T1000 (cell line): ENCODE results near the gene LBH.

Source experiments
- DNase-seq: peaks from one replicate; lab custom pipeline; 2025; ENCODE audit warnings: mixed read lengths; lab: John Stamatoyannopoulos, UW

LBH gene

DNA sequence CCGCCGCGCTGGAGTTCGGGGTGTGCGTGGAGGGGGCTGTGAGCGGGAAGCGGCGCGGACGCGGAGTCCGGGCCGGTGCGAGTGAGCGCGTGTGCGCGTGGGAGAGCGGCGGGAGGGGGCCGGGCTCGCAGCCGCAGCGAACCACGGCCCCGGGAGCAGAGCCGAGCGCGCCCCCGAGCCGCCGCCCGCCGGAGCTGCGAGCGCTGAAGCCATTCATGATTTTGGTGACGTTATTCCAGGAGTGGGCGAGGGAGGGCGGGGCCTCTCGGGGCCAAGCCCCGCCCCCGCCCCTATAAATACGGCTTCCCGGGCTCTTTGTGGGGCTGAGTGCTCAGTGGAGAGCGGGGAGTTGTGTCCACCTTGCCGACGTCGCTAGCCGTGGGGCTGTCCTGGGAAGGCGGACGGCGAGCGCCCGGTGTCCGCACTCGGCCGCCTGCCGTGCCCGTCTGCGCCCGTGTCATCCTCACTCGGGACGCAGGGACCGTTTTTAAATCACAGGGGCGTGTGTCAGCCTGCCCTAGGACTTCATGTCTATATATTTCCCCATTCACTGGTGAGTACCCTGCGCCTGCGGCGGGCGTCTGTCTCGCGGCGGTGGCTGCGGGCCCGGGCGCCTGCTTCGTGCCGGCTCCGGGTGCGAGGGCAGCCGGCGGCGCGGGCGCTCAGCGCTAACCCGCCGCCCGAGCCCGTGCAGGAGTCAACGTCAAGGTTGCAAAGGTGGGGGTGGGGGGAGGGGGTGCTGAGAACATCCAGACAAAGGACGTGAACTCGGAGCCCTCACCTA is at the start of gene LBH:
LBH (plus strand) TSS at position 323 of the 784 bp plus-strand sequence; CDS start at position 528, 205 bp downstream.
- peak; percentile 84 for DNase-seq

DNA sequence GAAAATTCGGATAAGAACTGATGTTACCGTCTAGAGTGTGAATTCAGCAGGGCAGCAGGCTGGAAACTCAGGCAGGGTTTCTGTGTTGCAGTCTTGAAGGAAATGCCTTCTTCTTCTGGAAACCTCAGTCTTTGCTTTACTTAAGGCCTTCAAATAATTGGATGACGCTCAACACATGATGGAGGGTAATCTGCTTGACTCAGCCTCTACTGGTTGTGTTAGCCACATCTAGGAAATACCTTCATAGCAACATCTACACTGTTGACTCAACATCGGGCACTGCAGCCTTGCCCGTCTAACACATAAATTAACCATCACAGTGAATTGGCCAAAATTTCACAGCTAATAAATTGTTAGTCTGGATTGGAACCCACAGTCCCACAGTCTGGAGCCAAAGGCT is 47.3 kb upstream of the LBH start:
- no peak for DNase-seq

DNA sequence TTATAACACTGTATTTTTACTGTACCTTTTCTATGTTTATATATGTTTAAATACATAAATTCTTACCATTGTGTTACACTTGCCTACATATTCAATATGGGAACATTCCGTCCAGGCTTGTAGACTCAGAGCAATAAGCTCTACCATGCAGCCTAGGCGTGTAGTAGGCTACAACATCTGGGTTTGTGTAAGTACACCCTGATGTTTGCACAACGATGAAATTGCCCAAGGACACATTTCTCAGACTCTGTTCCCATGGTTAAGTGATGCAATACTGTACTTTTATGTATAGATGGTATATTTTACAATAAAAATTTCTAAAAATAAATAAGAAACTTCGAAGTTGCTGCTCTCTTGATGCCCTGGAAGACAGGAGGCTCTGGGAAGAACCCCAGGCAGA is 46.2 kb upstream of the LBH start:
- DNase-seq: no peak

DNA sequence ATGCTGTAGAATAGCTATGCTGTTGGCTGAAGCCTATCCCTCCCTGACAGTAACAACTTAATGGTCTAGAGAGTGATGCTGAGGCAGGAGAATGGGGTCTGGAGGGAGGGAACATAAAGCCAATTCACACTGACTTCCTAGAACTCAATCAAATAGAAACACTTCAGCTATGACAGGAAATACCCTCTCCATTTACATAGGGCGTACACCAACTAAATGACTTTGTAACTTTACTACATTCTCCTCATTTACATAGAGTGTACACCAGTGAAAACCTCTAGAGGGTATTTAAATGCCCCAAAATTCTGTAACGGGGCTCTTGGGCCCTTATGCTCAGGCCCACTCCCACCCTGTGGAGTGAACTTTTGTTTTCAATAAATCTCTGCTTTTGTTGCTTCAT is 43.0 kb upstream of the LBH start:
- no peak for DNase-seq

DNA sequence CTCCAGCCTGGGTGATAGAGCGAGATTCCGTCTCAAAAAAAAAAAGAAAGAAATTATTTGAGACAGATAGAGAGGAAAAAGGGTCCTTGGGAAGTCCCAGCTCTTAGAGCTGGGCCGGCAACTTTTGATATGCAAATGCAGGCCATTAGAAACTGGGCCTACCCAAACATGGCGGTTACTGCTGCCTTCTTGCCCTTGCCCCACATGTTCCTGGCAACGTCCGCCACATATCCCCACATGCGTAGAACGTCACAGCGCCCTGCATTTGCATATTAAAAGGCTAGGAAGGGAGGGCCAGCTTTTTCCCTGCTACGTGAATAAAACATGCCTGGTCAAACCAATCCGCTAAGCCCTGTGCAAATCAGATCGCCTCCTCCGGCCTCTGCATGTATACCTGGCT is 40.7 kb upstream of the LBH start:
- no peak for DNase-seq

DNA sequence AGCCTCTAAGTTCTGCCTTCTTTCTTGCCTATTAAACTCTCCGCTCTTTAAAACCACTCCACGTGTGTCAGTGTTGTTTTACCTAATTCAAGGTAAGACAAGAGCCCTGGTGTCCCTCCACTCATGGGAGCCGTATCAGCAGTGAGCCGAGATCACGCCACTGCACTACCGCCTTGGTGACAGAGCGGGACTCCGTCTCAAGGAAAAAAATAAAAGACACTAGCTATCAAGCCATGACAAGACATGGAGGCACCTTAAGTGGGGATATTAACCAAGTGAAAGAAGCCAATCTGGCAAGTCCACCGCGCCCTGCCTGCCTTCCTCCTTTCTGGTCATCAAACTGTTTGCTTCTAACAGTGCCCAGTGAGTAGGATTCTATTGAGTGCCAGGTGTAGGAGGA is 40.2 kb upstream of the LBH start:
- DNase-seq: no peak

DNA sequence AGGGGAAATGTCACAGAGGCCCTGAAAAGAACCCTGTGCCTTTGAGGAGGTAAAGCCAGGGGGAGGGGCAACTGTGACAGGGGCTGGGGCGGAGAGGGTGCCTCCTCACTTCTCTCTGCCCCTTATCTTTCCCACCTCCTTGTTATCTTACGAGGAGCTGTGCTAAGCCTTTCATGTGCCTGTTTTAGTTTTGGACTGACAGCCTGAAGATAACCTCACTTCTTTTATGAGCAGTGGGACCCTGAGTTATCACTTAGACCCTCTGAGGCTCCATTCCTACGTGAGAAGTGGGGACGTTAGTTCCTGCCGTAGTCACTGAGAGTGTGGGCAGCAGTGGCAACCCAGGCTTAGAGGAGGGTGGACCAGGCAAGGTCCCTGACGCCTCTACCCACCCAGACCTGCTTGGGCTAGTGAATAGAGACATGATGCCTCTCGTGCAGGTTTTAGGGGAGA is 39.5 kb upstream of the LBH start:
- no peak for DNase-seq

DNA sequence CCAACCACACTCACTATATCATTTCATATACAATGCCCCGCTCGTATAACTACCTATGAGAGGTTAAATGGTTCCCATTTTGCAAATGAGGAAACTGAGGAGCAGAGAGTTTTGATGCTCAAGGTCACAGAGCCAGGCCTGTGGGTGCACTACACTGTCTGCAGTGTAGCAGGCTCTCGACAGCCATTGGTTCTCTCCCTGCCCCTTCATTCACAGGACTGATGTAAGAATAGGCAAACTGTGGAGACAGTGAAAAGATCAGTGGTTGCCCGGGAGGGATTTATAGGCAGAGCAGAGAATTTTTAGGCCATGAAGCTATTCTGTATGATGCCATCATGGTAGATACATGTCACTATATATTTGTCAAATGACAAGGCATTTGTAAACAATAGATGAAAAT is 39.0 kb upstream of the LBH start:
- DNase-seq: no peak

DNA sequence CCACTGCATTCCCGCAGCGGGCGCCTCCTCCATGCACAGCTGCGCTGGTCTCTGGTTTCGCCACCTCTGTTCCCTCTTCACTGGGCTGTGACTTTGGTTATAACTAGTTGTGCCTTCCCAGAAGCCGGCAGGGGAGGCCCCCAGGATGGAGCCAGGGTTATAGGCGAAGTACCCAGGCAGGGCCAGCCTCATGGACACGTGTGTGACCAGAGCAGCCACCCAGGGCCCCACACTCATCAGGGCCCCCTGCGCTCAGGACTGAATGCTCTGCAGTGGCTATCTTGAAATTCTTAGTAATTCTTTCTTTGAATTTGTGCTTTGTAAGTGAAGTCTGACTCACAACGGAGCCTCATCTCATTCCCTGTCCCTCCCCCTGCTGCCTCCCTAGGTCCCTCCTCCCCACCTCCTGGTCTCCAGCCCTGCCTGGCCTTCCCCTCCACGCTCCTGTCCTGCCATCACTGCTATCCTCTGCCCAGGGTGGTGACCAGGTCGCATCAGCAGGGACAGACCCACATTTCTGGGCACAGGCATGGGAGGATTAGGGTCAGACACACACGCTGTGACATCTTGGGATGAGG is 38.1 kb upstream of the LBH start:
- DNase-seq: no peak

DNA sequence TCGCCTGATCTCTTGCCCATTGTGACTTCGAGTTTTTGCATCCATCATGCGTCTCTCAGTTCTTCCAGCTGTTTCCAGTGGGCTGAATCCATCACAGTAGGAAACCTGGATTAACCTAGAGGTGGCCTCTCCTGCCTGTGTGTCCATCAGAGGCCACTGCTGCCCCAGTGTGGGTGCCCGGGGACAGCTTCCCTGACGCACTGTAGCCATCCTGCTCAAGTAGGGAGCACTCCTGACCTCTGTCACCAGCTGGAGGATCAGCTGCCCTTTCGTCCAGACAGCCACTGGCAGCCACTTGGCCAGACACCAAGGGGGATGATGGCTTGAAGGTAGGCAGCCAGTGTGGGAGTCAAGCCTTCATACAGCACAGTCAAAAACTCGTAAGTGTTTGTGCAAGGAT is 36.9 kb upstream of the LBH start:
- DNase-seq: no peak

DNA sequence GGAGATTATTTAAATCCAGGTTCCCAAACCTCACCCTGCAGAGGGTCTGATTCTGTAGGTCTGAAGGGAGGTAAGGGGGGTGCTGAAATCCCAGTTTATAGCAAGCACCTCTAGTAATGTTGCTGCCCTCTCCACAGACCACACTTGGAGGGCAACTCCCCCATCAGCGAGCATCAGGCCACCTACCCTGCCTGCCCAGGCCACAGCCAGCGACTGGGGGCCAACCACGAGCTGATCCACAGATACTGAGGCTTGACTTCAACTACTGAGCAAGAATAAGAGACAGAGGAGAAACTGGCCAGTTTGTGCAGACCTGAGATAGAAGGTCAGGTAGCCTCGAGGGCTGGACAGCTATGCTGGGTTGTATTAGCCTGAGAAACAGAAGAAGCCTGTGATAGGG is 36.3 kb upstream of the LBH start:
- no peak for DNase-seq

DNA sequence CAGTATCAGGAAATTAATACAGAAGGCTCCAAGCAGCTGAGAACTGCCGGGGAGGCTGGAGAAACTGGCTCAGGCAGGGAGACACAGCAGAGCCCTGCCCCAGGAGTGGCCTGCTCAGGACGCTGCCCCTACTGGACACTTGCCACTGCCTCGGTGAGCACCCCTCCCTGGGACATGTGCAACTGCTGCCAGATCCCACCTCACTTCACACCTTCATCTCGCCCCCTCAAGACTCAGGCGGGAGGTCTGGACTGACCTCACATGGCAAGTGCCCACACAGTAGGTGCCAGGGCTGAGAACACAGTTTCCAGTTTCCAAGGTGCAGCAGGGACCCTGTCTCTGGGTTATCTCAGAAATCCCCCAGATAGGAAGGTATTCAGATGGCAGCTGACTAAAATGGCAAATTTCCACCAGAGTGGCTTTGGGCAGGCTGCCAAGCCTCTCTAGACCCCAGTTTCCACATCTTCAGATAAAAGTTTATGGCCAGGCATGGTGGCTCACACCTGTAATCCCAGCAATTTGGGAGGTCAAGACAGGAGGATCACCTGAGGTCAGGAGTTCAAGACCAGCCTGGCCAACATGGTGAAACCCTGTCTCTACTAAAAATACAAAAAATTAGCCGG is 33.7 kb upstream of the LBH start:
- no peak for DNase-seq

DNA sequence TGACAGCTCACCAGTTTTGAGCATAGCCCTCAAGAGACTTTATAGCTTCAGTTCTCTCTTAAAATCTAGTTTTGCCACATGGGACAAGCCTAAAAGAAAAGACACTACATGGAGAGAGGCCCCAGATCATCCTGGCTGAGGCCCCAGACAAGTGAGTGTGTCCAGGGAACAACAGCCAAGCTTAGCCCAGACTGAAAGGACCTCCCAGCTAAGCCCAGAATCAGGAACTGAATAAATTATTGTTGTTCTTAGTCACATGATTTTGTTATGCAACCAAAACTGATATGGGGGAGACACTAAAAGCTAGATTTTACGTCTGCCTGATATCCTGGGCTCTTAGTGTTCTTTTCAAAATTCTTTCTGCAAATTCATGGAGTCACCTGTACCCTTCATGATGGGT is 29.3 kb upstream of the LBH start:
- DNase-seq: no peak

DNA sequence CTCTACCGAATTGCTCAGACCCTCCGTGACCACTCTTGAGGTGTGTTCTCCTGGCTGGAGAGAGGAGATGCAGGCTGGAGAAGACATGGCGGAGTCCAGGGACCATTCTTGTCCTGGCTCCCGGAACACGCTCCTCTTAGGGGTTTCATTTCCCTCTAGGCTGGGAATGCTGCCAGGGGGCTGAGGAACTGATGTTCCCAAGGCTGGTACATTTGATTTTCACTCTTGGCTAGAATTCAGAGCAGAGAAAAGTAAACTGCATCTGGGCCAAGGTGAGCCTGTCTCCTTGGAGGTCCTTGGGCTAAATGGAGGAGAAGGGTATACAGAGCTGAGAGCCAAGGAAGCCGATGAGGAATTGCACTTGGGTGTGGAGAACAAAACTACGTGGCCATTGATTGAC is 28.2 kb upstream of the LBH start:
- no peak for DNase-seq

DNA sequence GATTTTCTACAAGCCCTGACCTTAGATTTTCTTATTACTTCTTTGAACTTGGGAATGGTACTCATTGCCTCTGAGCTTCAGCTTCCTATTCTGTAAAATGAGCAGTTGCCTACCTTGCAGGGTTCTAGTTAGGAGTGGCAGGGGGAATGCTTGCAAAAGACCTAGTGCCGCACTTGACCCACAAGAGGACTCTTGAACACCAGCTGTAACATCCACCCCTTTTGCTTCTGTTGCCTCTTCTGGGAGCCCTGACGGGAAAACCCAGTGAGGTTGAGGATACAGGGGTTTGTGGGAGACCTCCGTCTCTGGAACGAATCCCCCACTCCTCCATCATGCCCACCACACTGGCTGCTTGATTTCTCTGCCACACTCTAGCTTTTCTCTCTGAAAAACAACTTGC is 27.1 kb upstream of the LBH start:
- no peak for DNase-seq

DNA sequence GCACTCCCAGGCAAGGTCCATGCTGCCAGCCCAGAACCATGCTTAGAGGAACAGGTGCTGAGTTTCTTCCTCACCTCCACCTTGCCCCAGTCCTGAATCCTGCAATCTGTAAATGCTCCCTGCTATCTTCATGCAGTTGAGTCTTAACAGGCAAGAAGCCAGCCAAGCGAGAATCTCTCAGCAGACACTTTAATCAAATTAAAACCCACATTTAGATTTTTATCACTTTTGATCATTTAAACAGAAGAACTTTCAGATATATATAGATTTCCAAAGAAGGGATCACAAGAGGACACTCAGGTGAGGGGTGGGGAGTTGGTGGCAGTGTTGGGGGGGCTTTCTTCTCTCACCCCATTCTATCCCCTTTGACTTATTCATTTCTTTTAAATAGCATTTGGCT is 25.9 kb upstream of the LBH start:
- DNase-seq: no peak

DNA sequence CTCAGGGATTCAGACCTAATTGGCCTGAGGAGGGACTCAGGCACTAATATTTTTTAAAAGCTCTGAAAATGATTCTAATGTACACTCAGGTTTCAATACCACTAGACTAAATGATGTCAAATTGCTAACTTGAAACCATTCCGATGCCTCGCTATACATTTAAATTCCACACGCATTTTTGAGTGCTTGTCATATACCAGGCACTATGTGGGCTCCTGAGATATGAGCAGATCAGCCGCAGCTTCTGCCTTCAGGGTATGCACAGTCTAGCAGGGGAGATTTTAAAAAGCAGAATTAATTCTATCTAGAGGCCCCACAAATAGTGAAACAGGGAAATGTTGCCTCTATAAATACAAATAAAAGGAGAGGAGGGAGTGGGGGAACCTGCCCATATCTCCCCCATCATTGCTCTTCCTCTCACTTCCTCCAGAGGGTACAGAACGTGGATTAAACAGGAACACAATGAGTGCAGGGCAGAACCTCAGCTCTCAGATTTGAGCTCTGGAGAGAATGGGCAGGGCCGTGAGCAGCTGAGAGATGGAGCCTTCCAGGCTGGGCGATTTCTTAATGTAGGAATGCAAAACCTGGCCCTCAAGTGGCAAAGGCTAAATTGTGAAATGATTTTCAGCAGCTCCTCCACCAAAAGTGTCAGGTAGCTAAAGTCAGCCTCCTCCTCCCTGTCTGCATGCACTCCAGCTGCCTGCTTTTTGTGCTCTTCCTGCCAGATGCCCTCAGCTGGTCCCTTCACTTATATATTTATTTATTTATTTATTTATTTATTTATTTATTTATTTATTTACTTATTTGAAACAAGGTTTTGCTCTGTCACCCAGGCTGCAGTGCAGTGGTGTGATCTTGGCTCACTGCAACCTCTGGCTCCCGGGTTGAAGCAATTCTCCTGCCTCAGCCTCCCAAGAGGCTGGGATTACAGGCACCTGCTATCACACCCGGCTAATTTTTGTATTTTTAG is 24.6 kb upstream of the LBH start:
- no peak for DNase-seq

DNA sequence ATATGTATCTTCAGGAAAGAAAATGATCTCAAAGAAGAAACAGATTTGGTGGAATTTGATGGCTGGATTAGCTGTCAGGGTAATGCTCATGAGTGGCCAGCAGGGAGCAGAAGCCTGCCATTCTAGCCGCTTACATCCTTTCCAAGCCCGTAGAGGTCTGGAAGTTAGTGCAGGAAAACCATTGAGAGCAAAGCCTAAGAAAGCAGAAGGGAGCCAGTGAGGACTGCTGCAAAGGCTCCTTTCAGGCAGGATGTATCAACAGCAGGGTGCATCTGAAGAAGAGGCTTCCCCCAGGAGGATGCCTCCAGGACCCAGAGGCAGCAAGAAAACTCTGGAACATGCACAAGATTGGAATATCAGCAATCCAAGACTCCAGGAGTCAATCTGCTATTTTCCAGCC is 22.9 kb upstream of the LBH start:
- DNase-seq: no peak

DNA sequence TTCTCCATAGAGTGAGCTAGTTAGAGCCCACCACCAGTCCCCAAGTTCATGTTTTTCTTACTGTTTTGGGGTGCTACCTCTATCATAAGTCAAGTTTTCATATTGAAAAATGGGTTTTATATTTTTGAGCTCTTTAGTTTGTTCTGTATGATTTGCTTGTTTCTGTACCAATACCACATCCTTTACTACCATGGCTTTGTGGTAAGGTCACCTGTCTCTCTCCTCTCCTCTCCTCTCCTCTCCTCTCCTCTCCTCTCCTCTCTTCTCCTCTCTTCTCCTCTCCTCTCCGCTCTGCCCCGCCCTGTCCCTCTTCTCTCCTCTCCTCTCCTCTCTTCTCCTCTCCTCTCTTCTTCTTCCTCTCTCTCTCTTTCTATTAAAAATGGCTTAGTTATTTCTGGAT is 22.1 kb upstream of the LBH start:
- DNase-seq: no peak

DNA sequence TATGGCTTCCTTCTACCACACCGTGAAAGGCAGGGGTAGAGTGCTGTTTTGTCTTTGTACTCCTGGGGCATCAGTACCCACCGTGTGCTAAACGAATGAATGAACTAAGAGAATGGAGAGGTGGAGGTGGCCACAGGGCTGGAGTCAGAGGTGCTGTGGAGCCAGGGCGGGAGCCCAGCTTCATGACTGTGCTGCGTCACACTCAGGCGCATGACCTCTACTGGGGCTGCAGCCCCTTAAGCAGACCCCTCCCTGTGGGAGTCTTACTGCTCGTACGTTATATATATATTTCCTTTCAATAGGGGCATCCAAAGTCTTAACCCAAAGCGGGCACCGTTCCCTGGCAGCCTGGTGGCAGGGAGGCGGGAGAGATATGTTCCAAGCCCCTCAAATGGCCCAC is 18.0 kb upstream of the LBH start:
- no peak for DNase-seq

DNA sequence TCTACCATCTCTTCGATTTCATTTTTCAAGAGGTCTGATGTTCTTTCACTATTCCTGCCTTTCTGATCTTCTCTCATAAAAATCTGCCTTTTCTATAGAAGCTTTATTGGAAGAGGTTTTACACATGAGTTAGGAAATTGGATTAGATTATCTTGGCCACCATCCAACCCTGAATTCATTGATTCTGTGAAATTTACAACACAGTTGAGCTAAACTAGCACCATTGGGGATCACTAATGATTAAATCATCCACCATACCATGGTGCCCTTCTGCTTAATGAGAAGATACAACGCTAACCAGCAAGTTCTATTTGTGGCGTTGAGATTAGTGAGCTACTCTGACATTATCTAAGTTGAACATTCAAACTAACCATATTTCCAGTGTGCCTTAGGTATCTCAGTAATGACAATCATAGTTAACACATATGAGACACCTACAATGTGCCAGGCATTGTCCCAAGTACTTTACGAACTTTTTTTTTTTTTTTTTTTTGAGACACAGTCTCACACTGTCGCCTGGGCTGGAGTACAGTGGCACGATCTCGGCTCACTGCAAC is 17.3 kb upstream of the LBH start:
- DNase-seq: no peak

DNA sequence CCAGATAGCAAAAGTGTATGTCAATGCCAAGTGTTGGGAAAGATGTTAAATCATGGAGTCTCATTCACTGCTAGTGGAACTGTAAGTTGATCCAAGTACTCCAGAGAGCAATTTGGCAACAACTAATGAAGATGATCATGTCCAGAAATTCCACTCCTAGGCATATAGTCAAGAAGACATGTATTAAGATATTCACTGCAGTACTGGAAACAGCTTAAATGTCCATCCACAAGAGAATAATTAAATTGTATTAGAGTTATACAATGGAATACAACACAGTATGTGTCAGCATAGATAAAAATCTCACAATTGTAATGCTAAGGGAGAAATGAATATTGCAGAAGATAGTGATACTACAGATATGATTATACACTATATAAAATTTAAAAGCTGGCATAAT is 15.2 kb upstream of the LBH start:
- DNase-seq: no peak
